Brain microvascular endothelial cell (primary cell): ENCODE results near the gene SNX9.

Experiments
- DNase-seq: peaks from one replicate; pipeline ENCODE4 v3.0.0-alpha.2; 2020
- H3K27ac ChIP-seq: fragments of 250-450 bp; sonication (Bioruptor Pico); 2 replicates; pipeline ENCODE4 v1.5.1; 2020; ENCODE audit warnings: mild to moderate bottlenecking, moderate library complexity
- H3K27me3 ChIP-seq: fragments of 250-450 bp; sonication (Bioruptor Pico); replicated peaks from 2 replicates; pipeline ENCODE4 v1.5.1; 2020; ENCODE audit warnings: mild to moderate bottlenecking
- H3K36me3 ChIP-seq: fragments of 250-450 bp; sonication (Bioruptor Pico); replicated peaks from 2 replicates; pipeline ENCODE4 v1.5.1; 2020; ENCODE audit warnings: mild to moderate bottlenecking
- H3K4me3 ChIP-seq: 2 replicates; pipeline ENCODE4 v1.5.1; 2011; ENCODE audit warnings: low read depth, mild to moderate bottlenecking, control low read depth, low read length, moderate library complexity
- in situ Hi-C: cut with HindIII; loops from 2 replicates; pipeline ENCODE4 v1.10.0; 2017; ENCODE audit warnings: low sequenced_read_pairs, low pct_ligation_motif_present
- TF ChIP-seq, protein P1 (sequence below): IDR thresholded peaks from 2 replicates; pipeline ENCODE4 v1.5.1; 2011; ENCODE audit warnings: low read depth, mild to moderate bottlenecking, moderate library complexity, low read length, control low read depth, inconsistent platforms; ENCODE audit errors: missing control alignments

SNX9 gene

DNA sequence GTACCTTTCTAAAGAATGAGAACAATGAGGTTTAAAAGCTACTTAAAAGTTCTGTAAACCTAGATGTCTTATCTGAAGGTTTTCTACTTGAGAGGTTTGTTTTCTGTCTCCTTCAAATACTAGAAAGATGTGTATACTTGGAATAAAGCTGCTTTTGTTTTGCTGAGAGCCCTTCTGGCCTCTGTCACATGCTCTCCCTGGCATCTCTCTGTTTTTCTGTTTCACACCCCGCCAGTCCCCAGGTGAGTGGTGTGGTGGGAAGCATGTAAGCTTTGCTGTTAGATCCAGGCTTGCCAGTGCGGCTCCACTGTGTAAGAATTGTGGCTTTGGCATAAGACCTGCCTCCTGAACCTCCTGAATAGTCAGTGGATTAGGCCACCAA lies 56.8 kb downstream of the SNX9 start:
- Histone ChIP-seq H3K27ac (no peak overlapping the region), H3K4me3 (no peak overlapping the region), H3K36me3 (peaks cover 20% of the 10 kb centered on the region), H3K27me3 (no peaks in the 10 kb centered on the region)
- in situ Hi-C loops, result no loop called here
- TF ChIP-seq, protein P1, sequence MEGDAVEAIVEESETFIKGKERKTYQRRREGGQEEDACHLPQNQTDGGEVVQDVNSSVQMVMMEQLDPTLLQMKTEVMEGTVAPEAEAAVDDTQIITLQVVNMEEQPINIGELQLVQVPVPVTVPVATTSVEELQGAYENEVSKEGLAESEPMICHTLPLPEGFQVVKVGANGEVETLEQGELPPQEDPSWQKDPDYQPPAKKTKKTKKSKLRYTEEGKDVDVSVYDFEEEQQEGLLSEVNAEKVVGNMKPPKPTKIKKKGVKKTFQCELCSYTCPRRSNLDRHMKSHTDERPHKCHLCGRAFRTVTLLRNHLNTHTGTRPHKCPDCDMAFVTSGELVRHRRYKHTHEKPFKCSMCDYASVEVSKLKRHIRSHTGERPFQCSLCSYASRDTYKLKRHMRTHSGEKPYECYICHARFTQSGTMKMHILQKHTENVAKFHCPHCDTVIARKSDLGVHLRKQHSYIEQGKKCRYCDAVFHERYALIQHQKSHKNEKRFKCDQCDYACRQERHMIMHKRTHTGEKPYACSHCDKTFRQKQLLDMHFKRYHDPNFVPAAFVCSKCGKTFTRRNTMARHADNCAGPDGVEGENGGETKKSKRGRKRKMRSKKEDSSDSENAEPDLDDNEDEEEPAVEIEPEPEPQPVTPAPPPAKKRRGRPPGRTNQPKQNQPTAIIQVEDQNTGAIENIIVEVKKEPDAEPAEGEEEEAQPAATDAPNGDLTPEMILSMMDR, result no peak
- no peak for DNase-seq

DNA sequence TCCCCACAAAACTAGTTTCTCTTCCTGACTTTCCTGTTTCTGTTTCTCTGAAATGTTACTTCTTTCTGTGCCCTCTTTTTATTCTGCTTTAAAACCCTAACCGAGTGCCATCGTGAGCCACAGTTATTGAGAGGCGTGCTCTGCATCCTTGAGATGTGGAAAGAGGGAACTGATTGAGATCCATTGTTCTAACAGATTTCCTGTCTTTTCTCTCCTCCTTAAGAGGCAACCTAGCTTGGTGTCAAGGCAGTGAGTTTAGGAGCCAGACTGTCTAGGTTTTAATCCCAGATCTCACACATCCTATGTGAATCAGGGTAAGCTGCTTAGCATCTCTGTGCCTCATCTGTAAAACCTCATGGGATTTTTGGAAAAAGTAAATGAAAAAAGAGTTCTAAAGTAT lies 57.5 kb downstream of the SNX9 start:
- DNase-seq, result no peak
- in situ Hi-C loops, result no loop called here
- H3K4me3 ChIP-seq, result no peak overlapping the region
- H3K36me3 ChIP-seq, result peaks cover 19% of the 10 kb centered on the region
- H3K27me3 ChIP-seq, result no peaks in the 10 kb centered on the region
- H3K27ac ChIP-seq, result no peak overlapping the region
- TF ChIP-seq, protein P1, result no peak

DNA sequence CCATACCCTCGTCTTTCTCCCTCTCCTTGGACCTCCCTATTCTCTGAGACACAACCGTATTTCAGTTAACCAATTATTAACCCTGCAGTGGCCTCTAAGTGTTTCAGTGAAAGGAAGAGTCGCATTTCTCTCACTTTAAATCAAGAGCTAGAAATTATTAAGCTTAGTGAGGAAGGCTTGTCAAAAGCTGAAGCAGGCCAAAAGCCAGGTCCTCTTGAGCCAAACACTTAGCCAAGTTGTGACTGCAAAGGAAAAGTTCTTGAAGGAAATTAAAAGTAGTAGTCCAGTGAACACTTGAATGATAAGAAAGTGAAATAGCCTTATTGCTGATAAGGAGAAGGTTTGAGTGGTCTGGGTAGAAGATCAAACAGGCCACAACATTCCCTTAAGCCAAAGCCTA lies 58.3 kb downstream of the SNX9 start:
- Histone ChIP-seq H3K27me3 (no peaks in the 10 kb centered on the region), H3K27ac (no peak overlapping the region), H3K36me3 (peaks cover 20% of the 10 kb centered on the region), H3K4me3 (no peak overlapping the region)
- TF ChIP-seq, protein P1, result no peak
- DNase-seq, result no peak
- in situ Hi-C loops, result no loop called here

DNA sequence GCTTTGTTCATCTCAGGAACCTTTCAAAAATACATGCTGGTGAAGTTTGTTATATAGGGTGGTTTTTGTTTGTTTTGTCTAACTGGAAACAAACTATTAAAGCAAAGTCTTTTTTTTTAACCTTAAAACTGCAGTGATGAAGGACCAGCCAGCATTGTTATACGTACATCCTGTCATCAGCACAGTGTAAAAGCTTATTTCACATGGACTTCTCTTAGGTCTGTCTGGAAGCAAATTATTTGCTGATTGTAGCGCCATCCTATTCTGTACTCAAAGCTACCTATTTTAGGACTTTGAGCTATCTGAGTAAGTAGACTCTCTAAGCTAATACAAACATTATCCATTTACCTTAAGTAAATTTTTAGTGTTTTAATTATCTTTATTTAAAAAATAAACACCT lies 61.7 kb downstream of the SNX9 start:
- DNase-seq, result no peak
- Histone ChIP-seq H3K36me3 (peaks cover 17% of the 10 kb centered on the region), H3K27me3 (no peaks in the 10 kb centered on the region), H3K4me3 (no peak overlapping the region), H3K27ac (no peak overlapping the region)
- in situ Hi-C loops, result no loop called here
- TF ChIP-seq, protein P1, result no peak

DNA sequence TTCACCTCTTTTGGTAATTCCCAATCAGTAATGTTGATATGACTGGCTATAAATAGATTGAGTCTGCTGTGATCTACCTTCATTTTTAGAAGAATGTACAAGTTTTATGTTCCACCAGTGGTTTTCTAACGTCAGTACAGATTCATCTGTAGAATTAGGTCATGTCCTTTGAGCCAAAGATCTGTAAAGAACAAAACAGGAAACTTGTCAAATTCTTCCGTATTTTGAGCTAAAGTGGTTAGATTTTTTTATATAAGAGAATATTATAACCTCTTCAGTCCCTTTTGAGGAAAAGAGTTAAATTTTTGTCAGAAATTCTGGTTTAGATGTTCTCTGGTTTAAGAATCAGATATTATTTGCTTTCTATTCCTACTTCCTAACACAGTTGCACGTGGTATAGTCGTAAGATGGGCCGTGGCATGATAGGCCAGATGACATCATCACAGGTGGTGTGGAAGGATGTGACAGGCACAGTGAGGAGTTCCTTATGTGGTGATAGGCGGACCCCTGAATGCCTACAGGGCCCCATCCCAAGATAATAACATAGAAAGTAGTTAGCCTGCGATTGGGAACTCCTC lies 62.3 kb downstream of the SNX9 start:
- in situ Hi-C loops, result no loop called here
- no peak overlapping the region for H3K4me3 ChIP-seq
- H3K27ac ChIP-seq, result no peak overlapping the region
- H3K36me3 ChIP-seq, result peaks cover 17% of the 10 kb centered on the region
- TF ChIP-seq, protein P1, result no peak
- no peak for DNase-seq
- H3K27me3 ChIP-seq, result no peaks in the 10 kb centered on the region

DNA sequence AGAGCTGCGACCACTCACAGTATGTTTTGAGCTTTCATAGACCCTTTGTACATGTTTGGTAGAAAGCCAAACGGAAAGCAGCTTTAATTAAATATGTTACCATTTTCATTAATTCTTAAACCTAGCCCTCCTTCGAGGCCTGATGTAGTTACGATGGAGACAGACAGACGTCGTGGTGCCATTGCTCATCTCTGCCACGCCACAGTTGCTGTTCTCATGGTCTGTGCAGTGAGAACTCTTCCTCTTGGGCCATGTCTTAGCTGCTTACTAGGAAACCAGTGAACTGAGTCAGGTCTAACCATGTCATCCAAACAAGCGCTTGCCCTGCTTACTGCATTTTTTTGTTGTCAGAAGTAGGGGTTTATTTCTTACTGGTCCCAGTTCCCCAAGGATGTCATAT lies 62.8 kb downstream of the SNX9 start:
- DNase-seq, result no peak
- no peaks in the 10 kb centered on the region for H3K27me3 ChIP-seq
- no peak overlapping the region for H3K4me3 ChIP-seq
- H3K36me3 ChIP-seq, result peaks cover 17% of the 10 kb centered on the region
- no peak overlapping the region for H3K27ac ChIP-seq
- in situ Hi-C loops, result no loop called here
- TF ChIP-seq, protein P1, result no peak
